GM18520 (cell line): ENCODE measurements around the gene BTG4.

Experiments used
- ATAC-seq: cut with Tn5 transposase; IDR thresholded peaks from one replicate; pipeline ENCODE4 v1.9.1; 2021; ENCODE audit not compliant: unreplicated experiment

The BTG4 gene

DNA sequence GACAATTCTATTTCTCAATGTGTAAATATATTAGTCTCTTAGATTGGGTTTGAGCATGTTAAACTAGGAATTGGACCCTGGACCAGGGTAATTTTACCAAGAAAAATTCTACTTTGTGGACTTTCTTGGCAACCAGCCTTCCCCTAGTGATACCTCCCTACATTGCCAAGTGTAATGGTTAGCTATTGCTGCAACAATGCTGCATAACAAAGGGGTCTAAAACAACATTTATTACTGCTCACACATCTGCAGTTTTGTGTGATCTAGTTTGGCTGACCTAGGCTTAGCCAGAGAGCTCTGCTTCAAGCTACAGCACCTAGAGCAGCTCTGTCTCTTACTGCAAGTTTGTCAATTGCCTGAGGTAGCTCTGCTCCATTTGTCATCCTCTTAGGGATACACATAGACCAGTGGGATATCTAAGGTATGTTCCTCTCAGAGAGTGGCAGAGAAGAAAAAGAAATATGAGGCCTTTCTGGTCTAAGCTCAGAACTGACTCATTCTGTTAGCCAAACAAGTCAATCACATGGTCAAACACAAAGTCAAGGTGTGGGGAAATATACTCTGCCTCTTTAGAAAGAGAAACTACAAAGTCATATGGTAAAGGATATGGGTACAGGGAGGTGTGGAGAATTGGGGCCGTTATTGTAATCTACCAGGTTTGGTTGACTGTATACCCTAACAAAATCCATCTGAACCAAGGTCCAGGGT is 26.4 kb upstream of the BTG4 start:
- no peak for ATAC-seq

DNA sequence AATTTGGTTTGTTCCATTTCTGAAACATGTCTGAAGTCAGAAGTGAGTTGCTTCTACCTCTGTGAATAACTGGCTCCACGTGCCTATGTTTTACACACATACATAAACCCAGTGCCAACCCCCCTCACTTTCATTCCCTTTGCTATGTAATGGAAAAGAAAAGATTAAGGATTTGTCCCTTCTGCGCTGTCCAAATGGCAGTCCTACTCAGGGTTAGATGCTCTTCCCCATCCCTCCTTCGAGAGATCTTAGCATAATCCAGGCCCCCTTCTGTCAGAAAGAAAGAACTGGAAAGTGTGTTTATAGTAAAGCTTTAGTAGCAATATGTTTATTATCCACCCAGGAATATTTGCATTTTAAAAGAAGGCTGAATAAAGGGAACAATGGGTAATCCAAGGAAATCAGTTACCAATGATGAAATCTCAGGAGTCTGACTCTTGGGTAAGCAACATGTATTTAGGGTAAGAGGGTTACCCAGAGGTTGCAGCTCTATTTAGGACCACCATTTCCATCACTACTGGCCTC is 25.2 kb upstream of the BTG4 start:
- no peak for ATAC-seq

DNA sequence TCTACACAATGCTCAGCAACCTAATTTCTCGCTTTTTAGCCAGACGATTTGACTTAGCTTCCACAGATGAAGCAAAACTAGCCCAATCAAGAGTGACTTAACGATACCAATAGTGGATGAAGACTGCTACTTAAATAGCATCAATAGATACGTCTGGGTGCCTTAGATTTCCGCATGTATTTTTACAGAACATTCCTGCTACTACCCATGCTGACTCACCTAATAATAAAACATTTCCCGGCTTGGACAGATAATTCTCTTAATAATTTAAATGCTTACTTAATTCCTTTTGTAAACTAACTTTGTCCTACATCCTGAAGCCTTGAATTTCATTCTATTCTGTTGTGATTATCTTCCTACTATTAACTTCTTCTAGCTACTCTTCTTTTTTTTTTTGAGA is 23.1 kb upstream of the BTG4 start:
- no peak for ATAC-seq

DNA sequence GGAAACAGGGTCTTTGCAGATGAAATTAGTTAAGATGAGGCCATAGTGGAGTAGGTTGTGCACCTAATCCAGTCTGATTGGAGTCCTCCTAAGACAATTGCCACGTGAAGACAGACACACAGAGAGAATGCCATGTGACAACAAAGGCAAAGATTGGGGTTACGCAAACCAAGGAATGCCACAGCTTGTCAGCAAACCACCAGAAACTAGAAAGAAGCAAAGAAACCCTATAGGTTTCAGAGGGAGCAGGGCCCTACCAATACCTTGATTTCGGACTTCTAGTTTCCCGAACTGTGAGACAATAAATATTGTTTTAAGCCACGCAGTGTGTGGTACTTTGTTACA is 20.2 kb upstream of the BTG4 start:
- ATAC-seq: no peak

DNA sequence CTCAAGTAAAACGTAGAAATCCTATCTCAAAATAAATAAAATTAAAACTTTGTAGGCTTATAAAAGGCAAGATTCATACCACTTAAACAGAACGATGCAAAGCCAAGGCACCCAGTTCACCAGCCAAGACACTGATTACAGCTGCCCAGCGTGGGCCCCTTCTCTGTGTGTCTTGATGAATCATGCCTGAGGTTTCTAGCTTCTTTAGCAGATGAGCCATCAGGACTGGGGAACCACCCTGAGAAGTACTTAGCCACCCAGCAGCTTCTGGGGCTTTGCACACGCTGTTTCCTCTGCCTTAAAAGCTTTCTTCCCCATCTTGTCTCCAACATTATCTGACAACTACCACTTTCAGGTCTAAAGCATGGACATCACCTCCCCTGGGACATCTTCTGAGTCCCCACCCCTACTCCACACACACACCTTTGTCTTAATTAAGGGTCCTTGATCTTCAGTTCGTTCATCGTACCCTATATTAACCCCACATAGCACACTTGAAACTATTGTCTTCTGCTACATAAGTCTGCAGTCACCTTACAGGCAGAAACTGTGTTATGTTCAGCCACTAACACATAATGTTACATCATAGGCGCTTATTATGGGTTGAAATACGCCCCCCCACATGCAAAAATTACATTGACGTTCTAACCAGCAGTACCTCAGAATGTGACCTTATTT is 19.6 kb upstream of the BTG4 start:
- peak; percentile 93 for ATAC-seq

DNA sequence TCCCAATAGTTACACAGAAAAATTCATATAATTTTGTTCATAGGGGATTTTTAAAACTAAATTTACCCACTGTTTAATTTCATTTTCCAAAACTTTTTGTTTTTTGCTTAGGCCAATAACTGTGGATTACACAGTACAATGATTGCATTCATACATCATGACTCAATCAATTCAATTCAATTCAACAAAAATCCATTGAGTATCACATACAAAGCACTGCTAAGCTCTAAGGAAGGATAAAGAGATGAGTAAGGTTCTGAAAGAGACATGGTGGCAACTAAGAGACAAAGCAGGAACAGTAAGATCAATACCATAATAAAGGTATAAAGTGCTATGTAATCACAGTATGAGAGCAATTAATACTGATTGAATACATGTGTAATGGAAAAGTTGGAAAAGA is 18.9 kb upstream of the BTG4 start:
- no peak for ATAC-seq

DNA sequence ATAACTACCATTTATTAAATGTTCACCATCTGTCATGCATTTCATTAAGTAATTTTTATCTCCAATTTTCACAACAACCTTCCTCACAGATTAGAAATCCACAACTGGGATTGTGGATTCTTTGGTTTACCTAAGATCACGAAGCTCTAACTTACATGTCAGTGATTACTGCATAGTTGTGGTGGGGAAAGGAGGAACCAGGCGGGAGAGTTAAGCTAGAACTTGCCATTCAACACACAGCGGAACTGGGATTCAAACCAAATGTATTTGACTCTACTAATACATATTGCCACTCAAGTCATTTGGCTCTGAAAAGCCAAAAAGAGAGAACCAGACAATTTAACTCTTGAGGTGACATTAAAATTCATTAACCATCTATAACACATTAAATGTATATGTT is 17.9 kb upstream of the BTG4 start:
- no peak for ATAC-seq

DNA sequence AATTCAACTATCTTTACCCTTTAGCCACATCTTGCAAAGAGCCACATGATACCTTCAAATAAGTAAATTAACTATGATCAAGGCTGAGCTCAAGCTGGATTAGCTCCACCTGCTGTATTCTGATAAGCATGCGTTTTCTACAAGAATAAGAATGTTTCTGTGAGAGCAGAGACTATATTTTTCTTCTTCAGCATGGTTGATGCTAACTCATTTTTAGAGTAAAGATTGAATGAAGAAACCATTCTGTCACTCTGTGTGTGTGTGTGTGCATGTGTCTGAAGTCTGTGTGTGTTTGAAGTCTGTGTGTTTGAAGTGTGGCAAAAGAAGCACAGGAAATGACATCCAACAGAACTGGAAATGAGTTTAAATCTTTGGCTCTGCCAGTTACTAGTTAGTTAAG is 16.4 kb upstream of the BTG4 start:
- no peak for ATAC-seq

DNA sequence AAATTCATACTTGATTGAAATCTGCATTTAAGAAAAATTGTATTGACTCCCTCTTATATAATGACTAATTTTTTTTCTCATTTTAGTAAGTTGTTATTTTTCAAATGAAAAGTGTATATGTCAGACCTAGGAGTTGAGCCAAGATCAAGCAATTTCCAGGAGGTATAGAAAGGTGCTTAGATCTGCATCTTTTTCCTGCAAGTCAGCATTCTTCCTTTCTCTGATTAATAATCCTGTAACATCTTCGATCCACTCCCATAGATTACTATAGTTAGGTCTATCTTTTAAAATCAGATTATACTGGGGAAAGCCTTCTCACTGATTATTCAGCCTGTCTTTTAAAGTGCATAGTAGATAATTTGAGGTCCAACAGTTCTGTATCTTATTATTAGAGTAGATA is 15.1 kb upstream of the BTG4 start:
- no peak for ATAC-seq

DNA sequence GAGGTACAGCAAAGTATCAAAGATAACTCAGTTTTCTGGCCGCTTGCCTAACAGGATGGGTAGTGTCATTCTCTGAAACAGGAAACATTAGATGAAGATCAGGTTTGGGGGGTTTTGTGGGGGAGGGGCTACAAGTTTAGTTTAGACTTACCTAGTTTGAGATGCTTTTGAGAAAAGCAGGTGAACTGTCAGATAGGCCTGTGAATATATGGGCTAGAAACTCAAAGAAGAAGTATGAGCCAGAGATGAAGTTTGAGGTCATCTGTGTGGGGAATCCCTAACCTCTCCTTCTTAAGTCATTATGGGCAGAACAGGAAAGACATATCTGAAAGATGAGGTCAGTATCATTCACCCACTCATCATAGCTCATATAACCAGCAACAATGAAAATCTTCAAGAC is 14.3 kb upstream of the BTG4 start:
- peak; percentile 53 for ATAC-seq

DNA sequence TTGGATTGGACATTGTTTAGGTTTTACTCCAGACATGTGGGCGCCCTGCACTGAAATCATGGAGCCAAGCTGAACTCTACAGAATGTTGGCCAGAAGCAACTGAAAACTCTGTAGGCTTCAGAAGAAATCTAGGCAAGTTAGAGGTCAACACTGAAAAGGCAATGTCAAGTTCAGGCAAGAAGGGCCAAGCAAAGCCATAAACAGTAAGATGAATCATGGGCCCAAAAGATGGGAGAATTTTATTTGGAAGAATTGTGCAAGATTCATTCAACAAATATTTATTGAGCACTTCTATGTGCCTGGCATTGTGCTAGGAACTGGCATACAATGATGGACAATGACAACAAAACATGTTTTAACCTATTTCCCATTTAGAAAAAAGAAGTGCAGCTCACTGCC is 13.3 kb upstream of the BTG4 start:
- ATAC-seq: no peak

DNA sequence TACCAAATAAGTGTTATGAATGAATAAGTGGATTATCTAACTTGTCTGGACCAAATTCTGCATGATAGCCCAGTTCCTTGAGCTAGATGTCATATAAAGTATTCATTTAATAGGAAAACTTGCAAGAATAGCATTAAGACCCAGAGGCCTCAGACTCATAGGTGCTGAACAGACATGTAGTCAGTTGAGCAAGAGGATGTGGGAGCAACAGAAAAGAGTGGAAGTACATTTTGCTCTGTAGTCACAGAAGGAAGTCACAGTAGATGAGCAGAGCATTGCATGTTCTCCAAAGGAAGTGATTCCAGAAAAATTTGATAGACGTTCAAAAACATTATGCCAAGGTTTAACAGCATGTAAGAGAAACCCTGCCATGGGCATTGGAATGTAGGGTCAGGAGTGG is 11.9 kb upstream of the BTG4 start:
- no peak for ATAC-seq

DNA sequence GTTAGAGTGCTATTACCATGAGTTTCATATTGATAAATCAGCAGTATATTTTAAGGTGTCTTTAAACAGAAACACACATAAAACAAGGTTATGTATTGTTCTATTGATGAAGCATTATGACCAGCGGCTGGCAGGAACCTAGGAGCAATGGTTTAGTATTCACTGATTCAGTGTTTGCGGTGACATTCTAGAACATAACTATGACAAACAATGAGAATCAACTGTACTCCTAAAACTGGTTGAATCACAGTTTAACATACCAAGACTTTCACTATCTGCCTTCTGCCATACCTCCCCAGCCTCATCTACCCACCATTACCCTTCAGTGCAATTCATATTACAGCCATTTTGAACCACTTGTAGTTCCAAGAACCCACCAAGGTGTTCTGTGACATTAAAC is 11.2 kb upstream of the BTG4 start:
- ATAC-seq: no peak

DNA sequence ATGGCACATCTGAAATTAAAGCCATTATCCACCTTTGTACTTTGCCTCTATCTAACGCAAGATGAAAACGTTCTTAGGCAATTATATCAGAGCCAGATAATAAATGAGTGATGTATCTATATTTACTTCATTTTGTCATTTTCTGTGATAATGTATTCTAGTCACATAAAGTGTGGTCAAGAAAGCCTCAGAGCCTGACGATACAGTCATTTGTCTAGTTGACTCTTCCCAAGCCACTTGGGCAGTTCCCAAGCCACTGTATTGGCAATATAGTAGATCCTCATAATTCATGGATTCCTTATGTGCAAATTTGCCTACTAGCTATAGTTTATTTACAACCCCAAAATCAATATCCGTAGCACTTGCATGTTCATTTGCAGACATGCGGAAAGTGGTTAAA is 10.2 kb upstream of the BTG4 start:
- no peak for ATAC-seq

DNA sequence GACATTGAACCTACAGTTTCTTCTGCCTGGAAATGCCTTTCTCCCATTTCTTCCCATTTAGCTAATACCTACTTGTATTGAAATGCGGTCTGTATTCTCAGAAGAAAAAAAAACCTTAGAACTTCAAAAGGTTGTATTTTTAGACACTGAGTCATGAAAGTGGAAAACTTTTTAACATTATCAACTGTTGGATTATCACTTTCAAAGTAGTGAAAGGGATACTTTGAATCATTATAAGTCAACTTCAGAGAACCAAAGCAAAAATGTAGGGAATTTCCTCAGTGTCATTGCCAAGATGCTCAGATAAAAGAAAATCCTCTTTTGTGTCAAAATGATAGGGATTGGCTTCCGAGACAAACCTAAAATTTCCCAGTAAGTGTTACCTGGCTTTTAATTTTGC is 8.9 kb upstream of the BTG4 start:
- no peak for ATAC-seq

DNA sequence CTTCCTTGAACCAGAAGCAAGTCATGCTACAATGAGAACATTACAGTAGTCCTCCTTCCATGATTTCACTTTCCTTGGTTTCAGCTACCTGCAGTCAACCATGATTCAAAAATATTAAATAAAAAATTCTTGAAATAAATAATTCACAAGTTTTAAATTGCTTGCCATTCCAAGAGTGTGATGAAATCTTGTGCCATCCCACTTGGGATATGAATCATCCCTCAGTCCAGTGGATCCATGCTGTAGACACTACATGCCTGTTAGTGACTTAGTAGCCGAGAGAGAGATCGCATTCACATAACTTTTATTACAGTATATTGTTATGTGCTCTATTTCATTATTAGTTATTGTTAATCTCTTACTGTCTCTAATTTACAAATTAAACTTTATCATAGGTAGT is 8.4 kb upstream of the BTG4 start:
- ATAC-seq: no peak

DNA sequence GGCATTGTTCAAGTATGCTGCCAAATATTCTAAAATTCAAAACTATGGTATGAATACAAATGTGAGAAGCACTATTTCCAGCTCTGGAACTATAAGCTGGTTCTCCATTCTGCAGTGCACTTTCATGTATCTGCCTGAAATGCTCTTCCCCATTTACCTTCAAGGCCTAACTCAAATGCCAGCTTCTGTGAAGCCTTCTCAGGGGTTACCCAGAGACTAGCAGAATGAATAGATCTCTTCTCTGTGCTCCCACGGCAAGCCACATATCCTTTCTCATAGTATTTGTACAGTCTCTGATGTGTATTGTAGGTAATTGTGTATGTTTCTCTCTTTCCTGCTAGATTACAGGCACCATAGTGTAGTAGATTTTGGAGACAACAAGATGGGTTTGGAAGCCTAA is 6.5 kb upstream of the BTG4 start:
- ATAC-seq: no peak

DNA sequence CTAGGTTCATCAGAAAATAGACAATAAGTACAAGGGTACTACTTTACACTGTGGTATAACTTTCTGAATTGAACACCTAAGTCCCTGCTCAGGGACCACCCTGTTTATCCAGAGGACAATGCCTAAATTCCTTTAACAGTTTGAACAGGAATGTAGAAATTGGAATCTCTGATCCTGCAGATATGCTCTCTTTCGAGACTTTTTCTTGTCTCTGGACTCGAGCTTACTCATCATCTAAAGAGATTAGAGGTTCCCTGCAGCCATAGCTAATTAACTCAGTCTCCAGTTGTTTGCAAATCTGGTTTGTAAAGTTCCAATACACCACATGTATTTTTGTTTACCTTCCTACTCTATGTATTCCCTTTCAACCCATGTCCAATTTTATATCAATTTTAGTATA is 3.4 kb upstream of the BTG4 start:
- no peak for ATAC-seq

DNA sequence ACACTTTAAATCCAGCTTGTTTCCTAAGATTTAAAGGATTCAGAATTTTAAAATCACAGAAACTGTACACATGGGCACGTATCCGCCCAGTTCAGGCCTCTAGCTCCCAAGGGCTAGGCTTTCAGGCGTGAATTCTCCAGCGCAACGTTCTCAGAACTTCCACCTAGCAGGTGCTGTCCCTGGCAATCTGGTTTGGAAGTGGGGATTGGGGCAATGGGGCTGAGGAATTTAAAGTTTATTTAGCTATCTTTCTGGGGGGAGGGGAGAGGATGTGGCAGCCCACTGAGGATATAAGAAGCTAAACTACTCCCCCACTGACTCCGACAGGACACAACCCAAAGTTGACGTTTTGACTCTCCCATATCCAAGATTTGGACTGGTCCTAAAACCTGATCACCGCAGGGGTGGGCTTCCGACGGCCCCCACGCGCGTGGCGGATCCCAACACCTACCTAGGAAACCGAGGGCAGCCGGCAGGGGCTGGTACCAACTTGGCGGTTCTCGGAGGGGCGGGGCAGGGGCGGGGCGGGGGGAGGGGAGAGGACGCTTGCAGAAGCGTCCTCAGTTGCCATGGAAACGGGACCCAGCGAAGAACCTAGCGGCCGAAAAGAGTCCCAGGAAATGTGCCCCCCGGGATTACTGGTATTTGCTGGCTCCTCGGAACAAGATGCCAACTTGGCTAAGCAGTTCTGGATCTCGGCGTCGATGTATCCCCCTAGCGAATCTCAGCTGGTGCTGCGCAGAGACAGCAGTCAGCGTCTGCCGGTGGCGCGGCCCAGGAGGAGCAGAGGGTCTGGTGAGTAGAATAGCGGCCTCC is 2.2 kb upstream of the BTG4 start, which contains the start of gene HOATZ:
Gene HOATZ, plus strand, starts transcription at position 563 of the 816 bp plus-strand sequence. Its CDS starts 7 bp downstream, at position 570.
- ATAC-seq: no peak

DNA sequence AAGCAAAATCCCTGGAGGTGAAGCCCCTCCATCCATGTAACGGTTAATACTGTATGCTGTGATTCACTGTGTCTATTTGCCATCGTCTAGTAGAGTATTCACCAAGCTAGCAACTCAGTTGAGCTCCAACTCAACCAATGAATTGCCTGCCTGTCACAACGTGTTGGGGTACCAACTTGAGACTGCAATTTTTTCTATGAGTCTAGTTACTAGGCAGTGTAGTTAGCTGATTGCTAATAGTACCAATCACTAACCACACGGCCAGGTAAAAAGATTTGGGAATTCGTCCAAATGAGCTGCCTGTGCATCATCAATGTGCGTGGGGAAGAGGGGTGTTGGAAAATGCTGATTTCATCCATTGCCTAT is 1.0 kb upstream of the BTG4 start:
- ATAC-seq: no peak

DNA sequence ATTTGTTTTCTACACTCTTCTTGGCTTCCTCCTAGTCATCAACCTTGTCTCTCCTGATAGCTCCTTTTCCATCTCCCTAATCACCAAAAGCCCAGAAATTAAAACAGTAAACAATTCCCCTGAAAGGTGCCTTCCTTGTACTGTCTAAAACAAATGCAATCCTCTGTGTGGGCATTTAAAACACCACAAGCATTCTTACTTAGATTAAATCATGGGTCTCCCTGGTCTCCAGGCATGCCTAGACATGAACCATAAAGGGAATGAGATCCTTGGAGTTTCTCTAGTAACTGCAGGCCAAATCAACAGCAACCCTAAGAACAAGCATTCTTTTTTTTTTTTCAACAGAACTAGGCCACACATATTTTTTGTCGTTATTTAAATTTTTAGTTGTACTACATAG is 1.9 kb downstream of the BTG4 start:
- no peak for ATAC-seq

DNA sequence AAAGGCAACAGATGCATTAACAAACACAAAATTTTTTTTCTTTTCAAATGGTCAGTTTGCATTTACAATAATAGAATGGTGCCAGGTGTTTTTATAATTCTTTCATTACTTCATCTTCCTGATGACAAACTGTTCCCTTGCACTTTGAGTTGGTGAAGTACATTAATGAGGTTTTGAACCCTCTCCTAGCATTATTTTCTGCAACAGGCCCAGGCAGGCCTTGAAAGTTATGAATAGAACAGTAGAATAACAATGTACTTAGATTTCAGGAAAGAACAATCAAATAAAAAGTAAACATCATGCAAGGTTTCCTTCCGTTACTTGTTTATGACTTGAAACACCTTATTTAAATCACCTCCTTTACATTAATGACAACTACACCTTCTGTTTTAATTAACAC is 9.6 kb downstream of the BTG4 start:
- no peak for ATAC-seq
